GM12864 (cell line): ENCODE measurements around the gene TMEM14A.
"Not testable (repeated sequence)": the region's sequence is repeated elsewhere in the genome, so short reads cannot be mapped to it uniquely, and the experiment has no call there.

Experiments used
- DNase-seq: peaks from one replicate; pipeline ENCODE4 v3.0.0-alpha.2; 2011; ENCODE audit warnings: low read depth
- H3K4me3 ChIP-seq: 2 replicates; pipeline ENCODE4 v1.5.1; 2011; ENCODE audit warnings: mild to moderate bottlenecking, low read depth, low read length, control low read depth
- CTCF ChIP-seq: IDR thresholded peaks from 2 replicates; pipeline ENCODE4 v1.5.1; 2011; ENCODE audit warnings: low read depth, mild to moderate bottlenecking, moderate library complexity, low read length, control low read depth, inconsistent platforms; ENCODE audit errors: missing control alignments

The TMEM14A gene

GRCh38 chr6:52672412-52673025 lies 1.6 kb downstream of the TMEM14A start:
- TF ChIP-seq CTCF = no peak
- no peak for DNase-seq
- no peak overlapping the region for H3K4me3 ChIP-seq

- no peak for DNase-seq
- no peak for TF ChIP-seq CTCF
- H3K4me3 ChIP-seq = no peak overlapping the region
Observed at GRCh38 chr6:52674666-52675065, 3.8 kb downstream of the TMEM14A start.

- no peak for TF ChIP-seq CTCF
Observed at GRCh38 chr6:52675372-52675771, 4.5 kb downstream of the TMEM14A start.

GRCh38 chr6:52676631-52677030 lies 5.7 kb downstream of the TMEM14A start:
- not testable (repeated sequence) for H3K4me3 ChIP-seq, DNase-seq

More at GRCh38 chr6:52675372-52675771, 4.5 kb downstream of the TMEM14A start:
- no peak overlapping the region for H3K4me3 ChIP-seq
- DNase-seq = no peak

- no peak for DNase-seq
- no peak overlapping the region for H3K4me3 ChIP-seq
- no peak for TF ChIP-seq CTCF
Observed at GRCh38 chr6:52681416-52681815, 10.5 kb downstream of the TMEM14A start.

GRCh38 chr6:52686878-52687699 lies 16.2 kb downstream of the TMEM14A start:
- TF ChIP-seq CTCF = no peak
- no peak for DNase-seq
- H3K4me3 ChIP-seq = no peak overlapping the region

- TF ChIP-seq CTCF = no peak
- no peak for DNase-seq
- H3K4me3 ChIP-seq = no peak overlapping the region
Observed at GRCh38 chr6:52689857-52690256, 18.9 kb downstream of the TMEM14A start.
